ENCODE results near the gene ATP2A3.
A peak's percentile ranks its signal among the peaks of the same experiment; 100 is the strongest.

Gene ATP2A3

DNA sequence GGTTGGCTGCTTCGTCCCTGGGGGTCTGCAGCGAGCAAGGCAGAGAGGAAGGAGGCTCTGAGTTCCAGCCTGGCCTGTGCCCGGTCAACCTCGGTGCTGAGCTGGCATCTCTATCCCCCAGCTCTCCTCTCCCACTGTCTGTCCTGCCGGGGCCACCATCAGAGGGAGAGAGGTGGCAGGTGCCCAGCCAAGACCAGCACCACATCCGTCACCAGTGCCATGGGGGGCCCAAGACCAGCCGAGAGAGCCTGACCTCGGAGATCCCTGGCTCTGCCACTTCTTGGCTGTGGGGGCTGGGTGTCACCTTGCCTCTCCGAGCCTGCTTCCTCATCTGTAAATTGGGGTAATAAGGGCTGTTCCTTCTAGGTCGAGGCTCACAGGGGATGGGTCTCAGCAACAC is 47.4 kb downstream of the ATP2A3 start:
- Mint-ChIP-seq H3K27ac (peak overlapping the region; percentile 71), H3K4me3 (peak overlapping the region; percentile 72), H3K4me1 (ENCODE audit: low read depth) (peaks cover 38% of the 10 kb centered on the region), H3K27me3 (ENCODE audit: low read depth) (no peaks in the 10 kb centered on the region), H3K9me3 (no peaks in the 10 kb centered on the region), H3K36me3 (ENCODE audit: low read depth) (no peaks in the 10 kb centered on the region)
- DNase-seq (ENCODE audit: low spot score): no peak

- DNase-seq (ENCODE audit: low spot score): peak; percentile 56
- peak within 1 kb of the TSS; percentile 78 for H3K27ac Mint-ChIP-seq
- H3K36me3 Mint-ChIP-seq (ENCODE audit: low read depth): no peaks in the 10 kb centered on the region
- H3K27me3 Mint-ChIP-seq (ENCODE audit: low read depth): no peaks in the 10 kb centered on the region
- no peaks in the 10 kb centered on the region for H3K9me3 Mint-ChIP-seq
- H3K4me1 Mint-ChIP-seq (ENCODE audit: low read depth): peaks cover 43% of the 10 kb centered on the region
- H3K4me3 Mint-ChIP-seq: peak within 1 kb of the TSS; percentile 72
Measured at GRCh38 chr17:3915995-3916696, 48.1 kb downstream of the ATP2A3 start, which contains the start of gene P2RX1. Gene P2RX1, minus strand, starts transcription at chr17:3916465. Its CDS starts 240 bp downstream, at chr17:3916225.

DNA sequence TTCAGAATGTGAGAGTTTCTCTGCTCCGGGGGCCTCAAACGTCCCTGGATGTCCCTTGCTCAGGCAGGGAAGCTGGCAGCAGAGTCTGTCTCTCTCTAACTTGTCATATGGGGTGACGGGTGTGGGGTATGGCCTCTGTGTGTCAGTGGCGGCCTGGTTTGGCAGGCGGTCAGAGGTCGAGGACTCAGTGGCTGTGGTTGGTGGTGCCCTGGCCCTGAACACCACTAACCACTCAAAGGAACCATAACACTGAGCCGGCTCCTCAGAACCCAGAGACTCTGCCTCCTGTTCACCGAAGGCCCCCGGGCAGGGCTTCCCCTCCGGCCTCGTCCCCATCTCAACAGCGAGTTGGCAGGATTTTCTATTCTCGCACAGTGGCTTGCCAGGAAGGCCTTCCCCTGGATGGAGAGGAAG is 48.6 kb downstream of the ATP2A3 start:
- Mint-ChIP-seq H3K9me3 (no peaks in the 10 kb centered on the region), H3K27ac (peak overlapping the region; percentile 78), H3K4me3 (peak overlapping the region; percentile 72), H3K4me1 (ENCODE audit: low read depth) (peaks cover 44% of the 10 kb centered on the region), H3K36me3 (ENCODE audit: low read depth) (no peaks in the 10 kb centered on the region), H3K27me3 (ENCODE audit: low read depth) (no peaks in the 10 kb centered on the region)
- no peak for DNase-seq (ENCODE audit: low spot score)

DNA sequence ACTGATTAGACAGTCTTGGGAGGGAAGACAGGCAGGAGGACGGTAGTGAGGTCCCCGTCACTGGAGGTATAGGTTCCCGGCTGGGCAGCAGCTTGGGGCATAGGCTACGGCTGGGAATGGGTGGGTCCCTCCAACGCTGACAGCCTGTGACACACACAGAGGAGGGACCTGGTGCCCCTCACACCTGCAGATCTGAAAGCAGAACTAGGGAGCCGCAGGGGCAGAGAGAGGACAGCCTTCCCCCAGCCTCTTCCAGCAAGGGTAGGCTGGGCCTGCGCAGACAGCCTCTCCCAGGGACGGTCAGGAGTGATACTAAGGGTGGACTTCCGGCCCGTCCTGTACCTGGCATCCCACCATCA is 49.9 kb downstream of the ATP2A3 start:
- peaks cover 47% of the 10 kb centered on the region for H3K4me1 Mint-ChIP-seq (ENCODE audit: low read depth)
- H3K9me3 Mint-ChIP-seq: no peaks in the 10 kb centered on the region
- peak overlapping the region; percentile 72 for H3K4me3 Mint-ChIP-seq
- DNase-seq (ENCODE audit: low spot score): no peak
- peak overlapping the region; percentile 67 for H3K27ac Mint-ChIP-seq
- no peaks in the 10 kb centered on the region for H3K27me3 Mint-ChIP-seq (ENCODE audit: low read depth)
- no peaks in the 10 kb centered on the region for H3K36me3 Mint-ChIP-seq (ENCODE audit: low read depth)

DNA sequence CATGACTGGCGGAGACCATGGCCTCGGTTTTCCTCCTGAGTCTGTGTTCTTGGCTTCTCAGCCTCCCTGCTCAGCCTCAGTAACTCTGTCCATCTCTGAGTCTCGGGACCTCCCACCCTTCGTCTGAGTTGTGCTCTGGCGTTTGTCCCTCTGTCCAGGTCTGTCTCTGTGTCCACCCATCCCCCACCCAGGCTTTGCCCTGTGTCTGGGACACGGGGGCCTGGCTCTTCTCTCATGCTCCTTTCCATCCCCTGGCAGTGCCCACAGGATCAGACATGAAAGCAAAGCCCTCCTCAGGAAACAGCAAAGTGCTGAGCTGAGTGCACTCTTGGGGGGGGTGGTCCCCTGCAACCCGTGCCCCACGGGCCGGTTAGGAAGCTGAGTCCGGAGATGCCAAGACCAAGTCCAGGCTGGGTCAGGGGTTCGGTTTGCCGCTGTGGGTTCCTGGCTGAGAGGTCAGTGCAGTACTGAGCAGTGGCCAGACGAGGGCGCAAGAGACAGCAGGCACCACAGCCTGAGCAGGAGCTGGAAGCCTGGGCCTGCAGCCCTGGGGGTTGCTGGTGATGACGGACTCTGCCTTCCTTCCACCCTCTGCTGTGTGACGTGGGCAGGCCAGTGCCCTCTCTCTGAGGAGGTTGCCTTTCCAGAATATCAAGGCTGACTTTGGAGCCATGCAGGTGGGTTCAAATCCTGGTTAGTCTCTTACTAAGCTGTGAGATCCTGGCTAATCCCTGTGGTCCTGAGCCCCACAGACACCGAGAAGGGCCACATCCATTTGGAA is 50.5 kb downstream of the ATP2A3 start:
- no peaks in the 10 kb centered on the region for H3K9me3 Mint-ChIP-seq
- peaks cover 47% of the 10 kb centered on the region for H3K4me1 Mint-ChIP-seq (ENCODE audit: low read depth)
- peak; percentile 79 for DNase-seq (ENCODE audit: low spot score)
- H3K36me3 Mint-ChIP-seq (ENCODE audit: low read depth): no peaks in the 10 kb centered on the region
- H3K27ac Mint-ChIP-seq: peak overlapping the region; percentile 67
- no peaks in the 10 kb centered on the region for H3K27me3 Mint-ChIP-seq (ENCODE audit: low read depth)
- peak overlapping the region; percentile 48 for H3K4me3 Mint-ChIP-seq

GRCh38 chr17:3912827-3913226 is 51.4 kb downstream of the ATP2A3 start:
- Mint-ChIP-seq H3K4me3 (no peak overlapping the region), H3K27ac (no peak overlapping the region), H3K9me3 (no peaks in the 10 kb centered on the region), H3K27me3 (ENCODE audit: low read depth) (no peaks in the 10 kb centered on the region), H3K4me1 (ENCODE audit: low read depth) (peaks cover 47% of the 10 kb centered on the region), H3K36me3 (ENCODE audit: low read depth) (no peaks in the 10 kb centered on the region)
- DNase-seq (ENCODE audit: low spot score): no peak

DNA sequence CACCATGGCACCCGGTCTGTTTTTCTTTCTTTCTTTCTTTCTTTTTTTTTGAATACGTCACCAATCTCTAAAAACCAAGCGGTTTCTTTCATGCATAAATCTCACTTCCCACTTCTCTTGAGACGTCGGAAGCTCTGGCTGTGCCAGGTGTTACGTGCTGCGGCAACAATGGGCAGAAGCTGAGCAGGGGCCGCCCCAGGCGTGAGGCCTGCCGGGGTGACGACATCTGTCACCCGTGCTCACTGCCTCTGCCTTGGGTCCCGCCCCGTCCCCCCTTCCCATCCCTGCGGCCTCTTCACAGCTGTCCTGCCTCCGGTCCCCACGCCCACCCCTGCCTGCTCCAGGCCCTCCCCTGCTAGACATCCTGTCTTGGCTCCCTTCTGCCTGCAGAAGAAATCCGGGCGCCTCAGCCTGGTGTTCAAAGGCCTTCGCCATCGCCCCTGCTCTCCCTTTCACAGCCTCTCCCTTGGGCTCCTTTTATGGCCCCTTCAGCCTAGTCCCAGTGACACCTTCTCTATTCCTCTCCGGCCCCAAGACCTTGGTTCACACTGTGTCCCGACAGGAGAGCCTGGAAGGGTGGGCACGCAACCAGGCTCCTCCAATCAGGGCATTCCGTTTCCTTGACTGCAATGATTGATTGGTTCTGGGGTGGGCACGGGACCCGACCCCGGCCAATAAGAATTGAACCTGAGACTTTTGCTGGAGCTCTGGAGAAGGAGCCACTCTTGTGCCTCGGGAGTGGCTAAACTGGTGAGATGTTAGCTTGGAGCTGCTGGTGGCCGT is 52.8 kb downstream of the ATP2A3 start:
- Mint-ChIP-seq H3K27ac (peak overlapping the region; percentile 78), H3K36me3 (ENCODE audit: low read depth) (no peaks in the 10 kb centered on the region), H3K4me1 (ENCODE audit: low read depth) (peaks cover 41% of the 10 kb centered on the region), H3K27me3 (ENCODE audit: low read depth) (no peaks in the 10 kb centered on the region), H3K9me3 (no peaks in the 10 kb centered on the region), H3K4me3 (peak overlapping the region; percentile 45)
- DNase-seq (ENCODE audit: low spot score): peak; percentile 60

GRCh38 chr17:3910420-3911270 is 53.6 kb downstream of the ATP2A3 start:
- Mint-ChIP-seq H3K27ac (peak overlapping the region; percentile 78), H3K36me3 (ENCODE audit: low read depth) (no peaks in the 10 kb centered on the region), H3K27me3 (ENCODE audit: low read depth) (no peaks in the 10 kb centered on the region), H3K9me3 (no peaks in the 10 kb centered on the region), H3K4me1 (ENCODE audit: low read depth) (peaks cover 35% of the 10 kb centered on the region), H3K4me3 (no peak overlapping the region)
- no peak for DNase-seq (ENCODE audit: low spot score)

DNA sequence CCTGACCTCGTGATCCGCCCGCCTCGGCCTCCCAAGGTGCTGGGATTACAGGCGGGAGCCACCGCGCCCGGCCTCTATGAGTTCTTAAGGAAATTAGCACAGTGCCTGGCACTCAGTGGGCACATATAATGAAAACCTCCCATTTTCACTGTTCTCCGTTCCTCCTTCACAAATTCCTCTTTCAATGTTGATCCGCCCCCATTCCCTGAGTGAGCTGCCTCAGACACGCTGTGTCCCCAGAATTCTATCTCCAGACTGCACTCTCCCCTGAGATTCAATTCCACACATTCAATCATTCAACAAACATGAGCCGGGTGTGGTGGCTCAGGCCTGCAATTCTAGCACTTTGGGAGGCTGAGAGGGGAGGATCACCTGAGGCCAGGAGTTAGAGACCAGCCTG is 55.0 kb downstream of the ATP2A3 start:
- H3K4me1 Mint-ChIP-seq (ENCODE audit: low read depth): peaks cover 21% of the 10 kb centered on the region
- H3K27me3 Mint-ChIP-seq (ENCODE audit: low read depth): no peaks in the 10 kb centered on the region
- H3K27ac Mint-ChIP-seq: no peak overlapping the region
- no peak overlapping the region for H3K4me3 Mint-ChIP-seq
- no peak for DNase-seq (ENCODE audit: low spot score)
- no peaks in the 10 kb centered on the region for H3K9me3 Mint-ChIP-seq
- H3K36me3 Mint-ChIP-seq (ENCODE audit: low read depth): no peaks in the 10 kb centered on the region

- H3K36me3 Mint-ChIP-seq (ENCODE audit: low read depth): no peaks in the 10 kb centered on the region
- no peak for DNase-seq (ENCODE audit: low spot score)
- no peaks in the 10 kb centered on the region for H3K9me3 Mint-ChIP-seq
- no peak overlapping the region for H3K27ac Mint-ChIP-seq
- H3K27me3 Mint-ChIP-seq (ENCODE audit: low read depth): no peaks in the 10 kb centered on the region
- peaks cover 12% of the 10 kb centered on the region for H3K4me1 Mint-ChIP-seq (ENCODE audit: low read depth)
- no peak overlapping the region for H3K4me3 Mint-ChIP-seq
Measured at GRCh38 chr17:3907483-3908216, 56.6 kb downstream of the ATP2A3 start.

- Mint-ChIP-seq H3K36me3 (ENCODE audit: low read depth) (no peaks in the 10 kb centered on the region), H3K4me1 (ENCODE audit: low read depth) (peaks cover 10% of the 10 kb centered on the region), H3K27me3 (ENCODE audit: low read depth) (no peaks in the 10 kb centered on the region), H3K27ac (no peak overlapping the region), H3K9me3 (no peaks in the 10 kb centered on the region), H3K4me3 (no peak overlapping the region)
- DNase-seq (ENCODE audit: low spot score): no peak
Measured at GRCh38 chr17:3906881-3907280, 57.4 kb downstream of the ATP2A3 start.

GRCh38 chr17:3905017-3905520 is 59.2 kb downstream of the ATP2A3 start:
- no peak overlapping the region for H3K27ac Mint-ChIP-seq
- H3K36me3 Mint-ChIP-seq (ENCODE audit: low read depth): no peaks in the 10 kb centered on the region
- H3K9me3 Mint-ChIP-seq: no peaks in the 10 kb centered on the region
- H3K4me3 Mint-ChIP-seq: no peak overlapping the region
- no peaks in the 10 kb centered on the region for H3K4me1 Mint-ChIP-seq (ENCODE audit: low read depth)
- no peaks in the 10 kb centered on the region for H3K27me3 Mint-ChIP-seq (ENCODE audit: low read depth)
- no peak for DNase-seq (ENCODE audit: low spot score)

DNA sequence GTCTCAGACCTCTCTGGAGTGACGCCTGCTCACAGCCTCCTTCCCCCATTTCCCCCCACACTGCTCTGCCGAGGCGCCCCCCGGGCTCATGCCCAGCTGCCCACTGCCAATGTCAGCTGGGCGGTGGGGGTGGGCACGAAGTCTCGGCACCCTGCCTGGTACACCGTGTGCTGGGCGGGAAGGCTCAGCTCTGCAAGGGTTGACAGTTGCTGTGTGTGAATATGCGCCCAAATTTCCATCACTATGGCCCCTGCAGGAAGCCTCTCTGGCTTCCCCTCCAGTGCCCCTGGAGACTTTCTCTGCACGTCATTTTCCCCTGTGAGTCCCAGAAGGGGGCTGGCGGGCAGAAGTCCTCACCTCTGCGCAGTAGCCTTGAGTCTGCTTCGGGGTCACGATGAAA is 59.7 kb downstream of the ATP2A3 start:
- DNase-seq (ENCODE audit: low spot score): no peak
- no peaks in the 10 kb centered on the region for H3K36me3 Mint-ChIP-seq (ENCODE audit: low read depth)
- no peaks in the 10 kb centered on the region for H3K9me3 Mint-ChIP-seq
- no peak overlapping the region for H3K4me3 Mint-ChIP-seq
- H3K27ac Mint-ChIP-seq: no peak overlapping the region
- no peaks in the 10 kb centered on the region for H3K27me3 Mint-ChIP-seq (ENCODE audit: low read depth)
- H3K4me1 Mint-ChIP-seq (ENCODE audit: low read depth): no peaks in the 10 kb centered on the region

All from T-helper 2 cell treated with Interferon-gamma antibody and Interleukin-4, amounts not matched to agents 5 μg/mL and 100 μg/mL, for 36 hours (primary cell).